HG02852 (cell line): ENCODE results near the gene RGMB.

Source experiments
- ATAC-seq: cut with Tn5 transposase; IDR thresholded peaks from one replicate; pipeline ENCODE4 v1.9.1; 2021; ENCODE audit warnings: mild to moderate bottlenecking, moderate library complexity; ENCODE audit not compliant: unreplicated experiment

Gene RGMB

GRCh38 chr5:98784411-98784810 lies 10.9 kb downstream of the RGMB start:
- no peak for ATAC-seq

GRCh38 chr5:98785244-98785643 lies 11.8 kb downstream of the RGMB start:
- no peak for ATAC-seq

- ATAC-seq, result no peak
Measured at GRCh38 chr5:98786191-98786853, 12.9 kb downstream of the RGMB start.

GRCh38 chr5:98787131-98787719 lies 13.8 kb downstream of the RGMB start:
- ATAC-seq, result no peak

GRCh38 chr5:98789029-98789428 lies 15.6 kb downstream of the RGMB start:
- no peak for ATAC-seq

GRCh38 chr5:98791001-98791519 lies 17.6 kb downstream of the RGMB start:
- no peak for ATAC-seq

GRCh38 chr5:98791898-98792580 lies 18.6 kb downstream of the RGMB start:
- ATAC-seq, result no peak

GRCh38 chr5:98793223-98793622 lies 19.8 kb downstream of the RGMB start:
- ATAC-seq, result no peak

- no peak for ATAC-seq
Measured at GRCh38 chr5:98794001-98794400, 20.5 kb downstream of the RGMB start.

GRCh38 chr5:98794414-98795080 lies 21.1 kb downstream of the RGMB start:
- ATAC-seq, result no peak

- ATAC-seq, result no peak
Measured at GRCh38 chr5:98795243-98795642, 21.8 kb downstream of the RGMB start.

GRCh38 chr5:98796197-98796972 lies 22.9 kb downstream of the RGMB start:
- ATAC-seq, result peak; percentile 79

GRCh38 chr5:98798371-98798770 lies 24.9 kb downstream of the RGMB start:
- ATAC-seq, result no peak

GRCh38 chr5:98798847-98799246 lies 25.4 kb downstream of the RGMB start:
- ATAC-seq, result no peak

- no peak for ATAC-seq
Measured at GRCh38 chr5:98804066-98804465, 30.6 kb downstream of the RGMB start.

- no peak for ATAC-seq
Measured at GRCh38 chr5:98805070-98805469, 31.6 kb downstream of the RGMB start.

GRCh38 chr5:98807806-98808205 lies 34.3 kb downstream of the RGMB start:
- ATAC-seq, result no peak

GRCh38 chr5:98810206-98810605 lies 36.7 kb downstream of the RGMB start:
- ATAC-seq, result no peak

- peak; percentile 78 for ATAC-seq
Measured at GRCh38 chr5:98813755-98814154, 40.3 kb downstream of the RGMB start.

- no peak for ATAC-seq
Measured at GRCh38 chr5:98816582-98817222, 43.2 kb downstream of the RGMB start.
